Measurements from ENCODE around the gene RFPL4A.

RFPL4A gene

GRCh38 chr19:55809381-55810058 lies 50.6 kb downstream of the RFPL4A start:
- no peak for DNase-seq

- DNase-seq: no peak
Measured at GRCh38 chr19:55811340-55811739, 52.4 kb downstream of the RFPL4A start.

- DNase-seq: no peak
Measured at GRCh38 chr19:55812449-55812848, 53.6 kb downstream of the RFPL4A start.
